Left lung (tissue), 10 donors: ENCODE data around the gene SLC23A2. TPM values are rescaled to one million over a fixed set of nuclear protein-coding genes. Genes with fewer than 3 reads are reported as not detected.
A peak's percentile ranks its signal among the peaks of the same experiment; 100 is the strongest.
"Not testable (repeated sequence)": the region's sequence is repeated elsewhere in the genome, so short reads cannot be mapped to it uniquely, and the experiment has no call there.

Source experiments
- ATAC-seq: fragments of 200-7000 bp; cut with Tn5 transposase; one replicate; pipeline ENCODE4 v1.9.1; 2020; ENCODE audit warnings: moderate library complexity
- DNase-seq, 4 donors: peaks; one replicate each; pipeline ENCODE4 v3.0.0-alpha.2; 2013 to 2020
- H3K27ac ChIP-seq, 2 donors: fragments of 200-600 bp; sonication (generic) in 1 of 2; one replicate each; pipeline versions ENCODE4 v1.5.0 to v1.8.0; 2020 to 2021
- H3K27me3 ChIP-seq, 2 donors: fragments of 200-600 bp; sonication (generic) in 1 of 2; one replicate each; pipeline versions ENCODE4 v1.5.0 to v1.8.0; 2020 to 2021
- H3K36me3 ChIP-seq, 2 donors: fragments of 200-600 bp; sonication (generic) in 1 of 2; one replicate each; pipeline versions ENCODE4 v1.5.0 to v1.8.0; 2020 to 2021
- H3K4me1 ChIP-seq, 2 donors: fragments of 200-600 bp; one replicate each; pipeline ENCODE4 v1.8.0; 2021
- H3K4me3 ChIP-seq, 2 donors: fragments of 200-600 bp; sonication (generic) in 1 of 2; one replicate each; pipeline versions ENCODE4 v1.5.0 to v1.8.0; 2020 to 2021; ENCODE audit warnings: mild to moderate bottlenecking in 1 of 2
- H3K9me3 ChIP-seq, 2 donors: fragments of 200-600 bp; sonication (generic) in 1 of 2; one replicate each; pipeline versions ENCODE4 v1.5.0 to v1.8.0; 2020 to 2021
- CTCF ChIP-seq, 2 donors: fragments of 200-600 bp; sonication (generic) in 1 of 2; IDR thresholded peaks; one replicate each; pipeline versions ENCODE4 v1.5.0 to v1.8.0; 2021; ENCODE audit warnings: antibody characterized with exemption in 2 of 2
- intact Hi-C, 2 donors: fragments of 100-400 bp; cut with DNase I; formaldehyde crosslinking; loops; one replicate each; pipeline versions ENCODE4 v1.11.2 to v1.14.2; 2022
- polyA plus RNA-seq, 6 donors: library from polyadenylated mRNA; unstranded; fragments of 120-200 nt; gene quantifications; one replicate each; pipeline ENCODE4 v1.2.1, GENCODE V29; 2013; ENCODE audit not compliant: insufficient read length in 6 of 6
- total RNA-seq, 2 donors: library from RNA; stranded (reverse); fragmentation: NEBNext Ultra II Directional; extraction: Animal tissue kit (Norgen Biotek cat#: 25700); gene quantifications; one replicate each; pipeline ENCODE4 v1.2.1, GENCODE V29; 2021
- donor health status: DM: no; HTN: yes; CAD: no.
- donor health status: DM: no; HTN: no; CAD: no.

SLC23A2 gene
- total and polyA plus RNA-seq, 8 donors = 15.8 to 27.1 (median 25.9) TPM

- no peak overlapping the region for H3K4me3 ChIP-seq
- no peak overlapping the region for H3K27ac ChIP-seq
- TF ChIP-seq CTCF (IDR thresholded peaks at IDR 0.05) = no peak
- peaks cover 0 to 19% of the 10 kb centered on the region in 2 donors for H3K4me1 ChIP-seq
- no peak for DNase-seq
- no peaks in the 10 kb centered on the region for H3K36me3 ChIP-seq
- H3K9me3 ChIP-seq = no peaks in the 10 kb centered on the region
- no peak for ATAC-seq
- no peaks in the 10 kb centered on the region for H3K27me3 ChIP-seq
- intact Hi-C loops = no loop called here
Measured at GRCh38 chr20:5033566-5033965, 32.3 kb upstream of the SLC23A2 start.

- H3K9me3 ChIP-seq, H3K4me3 ChIP-seq, H3K27me3 ChIP-seq, H3K27ac ChIP-seq, ATAC-seq, H3K36me3 ChIP-seq, intact Hi-C loops, DNase-seq: not testable (repeated sequence)
- H3K4me1 ChIP-seq = peaks cover 0 to 19% of the 10 kb centered on the region in 2 donors
Measured at GRCh38 chr20:5031701-5032100, 30.4 kb upstream of the SLC23A2 start.

DNA sequence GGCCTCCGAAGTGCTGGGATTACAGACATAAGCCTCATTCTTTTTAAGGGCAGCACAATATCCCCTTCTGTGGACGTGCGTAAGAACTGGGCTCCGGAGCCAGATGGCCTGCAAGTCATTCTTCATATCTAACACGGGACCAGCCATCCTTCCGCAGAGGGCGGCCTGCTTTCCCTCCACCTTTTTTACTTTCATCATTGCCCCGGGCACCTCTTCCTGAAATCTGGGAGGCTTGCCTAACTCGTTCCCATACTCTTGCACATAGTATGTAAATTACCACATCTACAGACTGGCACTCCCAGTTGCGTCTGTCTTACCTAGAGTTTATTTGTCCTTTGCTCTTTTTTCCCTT lies 29.9 kb upstream of the SLC23A2 start:
- Histone ChIP-seq H3K27ac (peak overlapping the region in 1 of 2 donors; percentile 28), H3K27me3 (no peaks in the 10 kb centered on the region), H3K9me3 (no peaks in the 10 kb centered on the region), H3K4me1 (peaks cover 0 to 19% of the 10 kb centered on the region in 2 donors), H3K4me3 (no peak overlapping the region), H3K36me3 (no peaks in the 10 kb centered on the region)
- TF ChIP-seq CTCF (IDR thresholded peaks at IDR 0.05) = no peak
- no peak for ATAC-seq
- no peak for DNase-seq
- intact Hi-C loops = no loop called here

DNA sequence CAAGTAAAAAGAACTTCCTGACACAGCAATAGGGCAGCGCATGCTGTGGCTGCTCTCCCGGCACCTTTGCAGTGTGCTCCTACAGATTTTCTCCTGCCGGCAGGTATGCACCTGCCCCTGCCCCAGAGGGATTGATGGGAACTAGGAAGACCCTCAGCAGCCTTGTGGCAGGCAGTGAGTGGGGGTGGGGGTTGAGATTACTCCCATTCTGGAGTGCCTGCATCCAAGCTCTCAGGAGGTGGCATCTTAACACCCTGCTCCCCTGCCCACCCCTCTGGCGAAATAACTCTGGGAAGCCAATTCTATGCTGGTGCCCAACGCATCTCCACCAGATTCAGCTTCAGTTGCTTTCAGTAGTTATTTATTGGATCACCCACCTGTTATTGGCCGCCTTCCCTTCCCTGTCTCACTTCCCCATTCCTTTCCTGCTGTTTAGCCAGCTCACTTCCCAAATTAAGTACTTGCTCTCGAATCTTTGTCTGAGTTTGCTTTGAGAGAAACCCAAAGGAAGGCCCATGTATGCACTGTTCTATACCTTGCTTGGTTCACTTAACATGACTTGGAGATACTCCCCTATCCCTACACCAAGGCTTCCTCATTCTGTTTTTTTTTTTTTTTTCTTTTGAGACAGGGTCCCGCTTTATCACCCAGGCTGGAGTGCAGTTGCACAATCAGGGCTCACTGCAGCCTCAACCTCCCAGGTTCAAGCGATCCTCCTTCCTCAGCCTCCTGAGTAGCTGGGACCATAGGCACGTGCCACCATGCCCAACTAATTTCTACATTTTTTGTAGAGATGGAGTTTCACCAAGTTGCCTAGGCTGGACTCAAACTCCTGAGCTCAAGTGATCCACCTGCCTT lies 29.3 kb upstream of the SLC23A2 start:
- intact Hi-C loops = no loop called here
- Histone ChIP-seq H3K27ac (peak overlapping the region in 1 of 2 donors; percentile 28), H3K9me3 (no peaks in the 10 kb centered on the region), H3K36me3 (no peaks in the 10 kb centered on the region), H3K27me3 (no peaks in the 10 kb centered on the region), H3K4me1 (peaks cover 0 to 19% of the 10 kb centered on the region in 2 donors), H3K4me3 (no peak overlapping the region)
- TF ChIP-seq CTCF (IDR thresholded peaks at IDR 0.05) = no peak
- DNase-seq = no peak
- no peak for ATAC-seq

DNA sequence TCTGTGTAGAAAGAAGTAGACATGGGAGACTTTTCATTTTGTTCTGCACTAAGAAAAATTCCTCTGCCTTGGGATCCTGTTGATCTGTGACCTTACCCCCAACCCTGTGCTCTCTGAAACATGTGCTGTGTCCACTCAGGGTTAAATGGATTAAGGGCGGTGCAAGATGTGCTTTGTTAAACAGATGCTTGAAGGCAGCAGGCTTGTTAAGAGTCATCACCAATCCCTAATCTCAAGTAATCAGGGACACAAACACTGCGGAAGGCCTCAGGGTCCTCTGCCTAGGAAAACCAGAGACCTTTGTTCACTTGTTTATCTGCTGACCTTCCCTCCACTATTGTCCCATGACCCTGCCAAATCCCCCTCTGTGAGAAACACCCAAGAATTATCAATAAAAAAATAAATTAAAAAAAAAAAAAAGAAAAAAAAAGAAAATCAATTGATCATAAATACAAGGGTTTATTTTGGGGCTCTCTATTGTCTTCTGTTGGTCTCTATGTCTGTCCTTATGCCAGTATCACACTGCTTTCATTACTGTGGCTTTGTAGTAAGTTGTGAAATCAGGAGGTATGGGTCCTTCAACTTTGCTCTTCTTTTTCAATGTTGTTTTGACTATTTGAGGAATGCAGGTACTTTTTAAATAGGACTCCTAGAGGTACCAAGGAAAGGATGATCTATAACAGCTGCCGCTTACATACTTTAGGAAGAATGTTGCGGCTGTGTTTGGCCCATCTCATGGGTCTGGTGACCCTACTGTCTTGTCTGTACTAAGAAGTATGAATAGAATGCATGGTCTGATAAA lies 27.1 kb upstream of the SLC23A2 start:
- H3K9me3 ChIP-seq, H3K27ac ChIP-seq, H3K4me3 ChIP-seq, ATAC-seq, H3K36me3 ChIP-seq, H3K27me3 ChIP-seq, intact Hi-C loops, DNase-seq: not testable (repeated sequence)
- H3K4me1 ChIP-seq = peaks cover 0 to 19% of the 10 kb centered on the region in 2 donors

DNA sequence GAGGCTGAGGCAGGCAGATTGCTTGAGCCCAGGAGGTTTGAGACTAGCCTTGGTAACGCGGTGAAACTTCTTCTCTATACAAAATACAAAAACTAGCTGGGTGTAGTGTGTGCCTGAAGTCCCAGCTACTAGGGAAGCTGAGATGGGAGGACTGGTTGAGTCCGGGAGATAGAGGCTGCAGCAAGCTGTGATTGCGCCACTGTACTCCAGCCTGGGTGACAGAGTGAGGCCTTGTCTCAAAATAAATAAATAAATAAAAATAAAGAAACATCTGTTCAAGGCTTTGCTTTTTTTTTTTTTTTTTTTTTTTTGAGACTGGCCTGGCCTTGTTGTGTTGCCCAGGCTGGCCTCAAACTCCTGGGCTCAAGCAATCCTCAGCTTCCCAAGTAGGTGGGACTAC lies 23.7 kb upstream of the SLC23A2 start:
- ATAC-seq (peak; percentile 33), DNase-seq (no peak)
- H3K4me1 ChIP-seq = peaks cover 0 to under 1% of the 10 kb centered on the region in 2 donors
- no peaks in the 10 kb centered on the region for H3K36me3 ChIP-seq
- H3K4me3 ChIP-seq = no peak overlapping the region
- no peak overlapping the region for H3K27ac ChIP-seq
- H3K27me3 ChIP-seq = no peaks in the 10 kb centered on the region
- intact Hi-C loops = no loop called here
- H3K9me3 ChIP-seq = no peaks in the 10 kb centered on the region
- TF ChIP-seq CTCF (IDR thresholded peaks at IDR 0.05) = no peak
